HG03196 (cell line): ENCODE results near the gene ENAH.
"Not testable (repeated sequence)": the region's sequence is repeated elsewhere in the genome, so short reads cannot be mapped to it uniquely, and the experiment has no call there.

Experiments
- ATAC-seq: cut with Tn5 transposase; IDR thresholded peaks from one replicate; pipeline ENCODE4 v1.9.1; 2021; ENCODE audit not compliant: unreplicated experiment

Gene ENAH

GRCh38 chr1:225474986-225475820 lies 177.7 kb downstream of the ENAH start:
- ATAC-seq: peak; percentile 72

DNA sequence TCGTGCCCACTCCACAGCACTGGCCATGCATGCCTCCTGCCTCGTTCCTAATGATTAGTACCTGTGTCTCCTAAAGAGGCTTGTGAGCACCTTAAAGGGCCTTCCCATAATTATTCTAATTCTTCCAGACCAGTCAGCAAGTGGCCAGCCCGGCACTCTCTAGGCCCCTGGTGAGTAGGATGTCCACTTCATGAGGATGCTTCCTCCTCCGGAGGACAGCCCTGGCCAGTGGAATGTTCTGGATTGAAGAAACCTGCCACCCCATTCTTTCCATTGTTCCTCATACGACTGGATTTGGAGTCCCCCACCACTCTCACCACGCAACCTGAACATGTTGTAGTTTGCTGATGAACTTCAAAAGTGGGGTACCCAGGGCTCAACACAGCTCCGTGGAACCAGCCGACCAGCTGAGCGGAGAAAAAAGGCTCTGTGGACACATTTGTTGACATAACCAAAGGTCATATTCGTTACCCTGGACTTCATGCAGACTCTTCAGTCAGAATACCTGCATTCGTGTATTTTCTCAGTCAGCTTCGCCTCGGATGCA lies 178.4 kb downstream of the ENAH start:
- no peak for ATAC-seq

- not testable (repeated sequence) for ATAC-seq
Measured at GRCh38 chr1:225473676-225474438, 179.1 kb downstream of the ENAH start.

DNA sequence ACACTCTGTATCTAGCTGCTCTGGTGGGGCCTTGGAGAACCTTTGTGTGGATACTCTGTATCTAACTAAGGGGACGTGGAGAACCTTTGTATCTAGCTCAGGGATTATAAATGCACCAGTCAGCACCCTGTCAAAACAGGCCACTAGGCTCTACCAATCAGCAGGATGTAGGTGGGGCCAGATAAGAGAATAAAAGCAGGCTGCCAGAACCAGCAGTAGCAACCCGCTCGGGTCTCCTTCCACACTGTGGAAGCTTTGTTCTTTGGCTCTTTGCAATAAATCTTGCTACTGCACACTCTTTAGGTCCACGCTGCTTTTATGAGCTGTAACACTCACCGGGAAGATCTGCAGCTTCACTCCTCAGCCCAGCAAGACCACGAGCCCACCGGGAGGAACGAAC lies 179.7 kb downstream of the ENAH start:
- not testable (repeated sequence) for ATAC-seq

DNA sequence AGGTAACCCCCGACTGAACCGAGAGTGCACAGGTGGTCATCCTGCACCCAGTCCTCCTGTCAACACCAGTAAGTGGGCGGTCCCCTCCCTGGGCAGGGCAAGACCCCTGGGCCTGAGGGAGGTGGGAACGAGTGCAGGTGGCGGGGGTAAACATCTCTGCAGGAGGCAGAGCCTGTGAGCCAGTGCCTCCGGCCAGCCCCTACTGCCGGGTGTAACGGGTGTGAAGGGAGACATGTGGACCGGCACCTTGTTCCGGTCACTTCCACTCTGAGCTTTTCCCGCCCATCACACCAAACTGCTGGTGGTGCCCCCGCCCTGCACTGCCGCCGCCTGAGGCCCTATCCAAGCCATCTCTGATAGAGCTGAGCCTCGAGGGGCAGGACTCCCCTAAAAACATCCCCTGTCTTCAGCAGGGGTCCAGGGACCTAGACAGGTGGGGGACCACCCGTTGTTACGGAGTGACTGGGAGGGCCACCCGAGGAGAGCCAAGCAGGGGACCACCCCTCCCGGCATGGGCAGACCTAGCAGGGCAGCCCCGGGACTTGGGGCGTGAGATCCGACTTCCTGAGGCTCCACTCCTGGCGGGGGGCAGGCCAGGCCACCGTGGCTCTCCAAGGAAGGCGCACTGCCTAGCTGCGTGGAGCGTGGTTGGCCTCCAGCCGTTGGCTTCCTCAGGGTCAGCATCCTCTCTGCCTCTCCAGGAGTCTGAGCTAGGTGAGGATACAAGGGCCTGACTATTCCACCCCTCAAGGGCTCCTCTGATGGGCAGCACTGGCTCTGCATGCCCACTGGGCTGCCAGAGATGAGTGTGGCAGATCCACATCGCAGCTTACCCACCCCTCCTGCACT lies 181.2 kb downstream of the ENAH start:
- no peak for ATAC-seq

DNA sequence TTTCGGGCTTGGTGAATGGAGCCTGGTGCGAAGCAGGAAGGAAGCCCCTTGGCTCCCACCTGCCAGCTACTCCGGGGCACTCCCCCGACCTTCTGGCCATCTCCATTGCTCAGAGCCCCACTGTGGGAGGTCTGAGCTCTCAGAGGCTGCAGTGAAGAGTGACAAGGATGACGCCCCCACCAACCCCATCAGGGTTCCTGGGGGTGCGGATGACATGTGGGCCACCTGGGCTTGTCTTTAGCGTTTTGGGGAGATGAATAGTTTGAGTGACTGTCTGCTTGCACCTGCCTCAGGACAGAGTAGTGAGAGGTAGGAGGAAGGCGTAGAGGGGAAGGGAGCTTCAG lies 181.8 kb downstream of the ENAH start:
- ATAC-seq: no peak

DNA sequence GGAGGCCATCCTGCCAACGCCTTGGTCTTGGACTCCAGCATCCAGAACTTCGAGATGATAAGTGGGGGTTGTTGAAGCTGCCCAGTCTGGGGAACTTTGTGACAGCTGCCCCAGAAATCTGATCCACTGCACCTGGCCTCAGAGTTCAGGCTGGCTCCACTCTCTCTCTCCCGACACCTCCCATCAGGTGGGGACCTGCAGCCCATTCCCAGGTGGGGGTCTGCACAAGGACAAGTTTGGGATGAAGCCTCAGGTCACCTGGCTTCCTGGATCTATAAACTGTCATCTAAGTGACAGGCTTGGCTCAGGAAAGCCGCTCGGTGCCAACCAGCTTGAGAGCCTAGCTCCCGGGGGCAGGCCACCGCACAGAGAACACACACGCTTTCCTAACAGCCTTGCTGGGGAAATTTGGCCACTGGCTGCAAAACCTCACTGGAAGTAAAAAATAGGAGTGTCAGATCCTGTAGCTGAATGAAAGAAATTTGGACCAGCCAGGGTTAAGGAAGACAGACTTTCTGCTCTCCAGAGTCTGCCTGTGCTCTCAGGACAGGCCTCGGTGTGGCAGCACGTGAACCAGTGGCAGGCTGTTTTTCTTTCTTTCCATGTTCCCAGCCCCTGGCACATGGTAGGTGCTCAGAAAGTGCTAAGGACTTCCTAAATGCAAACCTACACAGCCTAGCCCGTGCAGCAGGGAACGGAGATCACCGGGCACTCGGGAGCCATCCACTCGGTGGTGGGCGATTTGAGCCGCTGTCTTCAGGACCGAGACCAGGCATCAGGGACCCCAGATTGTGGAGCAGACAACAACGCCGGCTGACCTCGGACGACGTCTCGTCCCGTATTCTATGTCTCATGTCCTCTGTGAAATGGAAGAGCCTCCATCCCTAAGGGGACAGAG lies 182.5 kb downstream of the ENAH start:
- ATAC-seq: no peak

GRCh38 chr1:225469051-225469450 lies 183.9 kb downstream of the ENAH start:
- no peak for ATAC-seq

- ATAC-seq: no peak
Measured at GRCh38 chr1:225468270-225469020, 184.5 kb downstream of the ENAH start.

DNA sequence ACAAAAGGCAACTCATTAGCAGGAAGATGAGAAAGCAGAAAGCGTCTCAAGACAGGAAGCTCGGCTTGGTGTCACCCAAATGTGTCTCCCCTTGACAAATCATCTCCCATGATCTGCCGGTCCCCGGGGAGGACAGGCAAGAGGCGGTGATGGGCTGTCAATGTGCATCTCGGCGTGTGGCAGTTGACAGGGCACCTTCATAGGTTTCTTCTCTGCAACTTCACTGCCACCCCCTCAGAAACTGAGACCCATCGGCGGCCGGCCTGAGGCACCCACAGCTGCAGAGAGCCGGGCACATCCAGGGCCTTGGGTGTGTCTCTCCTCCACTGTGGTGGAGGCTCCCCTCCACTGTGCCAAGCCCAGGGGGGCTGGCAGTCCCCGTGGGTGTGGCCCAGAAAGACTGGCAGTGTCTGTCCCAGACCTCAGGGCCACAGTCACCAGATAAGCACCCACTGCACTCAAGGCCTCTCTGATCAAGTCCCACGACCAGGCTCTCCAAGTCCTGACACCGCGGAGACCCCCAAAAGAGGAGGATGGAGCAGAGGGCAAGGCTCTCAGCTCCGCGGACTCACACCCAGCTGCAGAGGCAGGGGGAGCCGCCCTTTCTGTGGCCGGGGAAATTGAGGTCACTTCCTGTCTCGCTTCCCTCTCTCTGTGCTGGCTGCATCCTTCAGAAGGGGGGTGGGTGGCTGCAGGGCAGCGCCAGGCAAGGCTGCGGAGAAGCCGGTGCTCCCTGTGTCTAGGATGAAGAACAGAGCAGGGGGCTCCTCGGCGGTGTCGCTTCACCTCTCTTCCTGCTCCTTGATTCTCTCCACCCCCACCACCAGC lies 185.5 kb downstream of the ENAH start:
- ATAC-seq: peak; percentile 95

DNA sequence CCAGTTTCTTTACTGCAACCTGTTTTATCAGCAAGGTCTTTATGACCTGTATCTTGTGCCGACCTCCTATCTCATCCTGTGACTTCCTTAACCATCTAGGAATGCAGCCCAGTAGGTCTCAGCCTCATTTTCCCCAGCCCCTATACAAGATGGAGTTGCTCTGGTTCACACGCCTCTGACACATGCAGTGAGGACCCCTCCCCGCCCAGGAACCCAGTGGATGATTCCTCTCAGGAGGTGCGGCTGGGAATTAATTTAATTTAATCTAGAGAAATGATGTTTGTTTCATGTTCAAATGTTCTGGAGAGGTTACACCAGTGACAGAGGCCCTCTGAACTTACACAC lies 186.1 kb downstream of the ENAH start:
- ATAC-seq: no peak

GRCh38 chr1:225465793-225466517 lies 187.0 kb downstream of the ENAH start:
- ATAC-seq: no peak

DNA sequence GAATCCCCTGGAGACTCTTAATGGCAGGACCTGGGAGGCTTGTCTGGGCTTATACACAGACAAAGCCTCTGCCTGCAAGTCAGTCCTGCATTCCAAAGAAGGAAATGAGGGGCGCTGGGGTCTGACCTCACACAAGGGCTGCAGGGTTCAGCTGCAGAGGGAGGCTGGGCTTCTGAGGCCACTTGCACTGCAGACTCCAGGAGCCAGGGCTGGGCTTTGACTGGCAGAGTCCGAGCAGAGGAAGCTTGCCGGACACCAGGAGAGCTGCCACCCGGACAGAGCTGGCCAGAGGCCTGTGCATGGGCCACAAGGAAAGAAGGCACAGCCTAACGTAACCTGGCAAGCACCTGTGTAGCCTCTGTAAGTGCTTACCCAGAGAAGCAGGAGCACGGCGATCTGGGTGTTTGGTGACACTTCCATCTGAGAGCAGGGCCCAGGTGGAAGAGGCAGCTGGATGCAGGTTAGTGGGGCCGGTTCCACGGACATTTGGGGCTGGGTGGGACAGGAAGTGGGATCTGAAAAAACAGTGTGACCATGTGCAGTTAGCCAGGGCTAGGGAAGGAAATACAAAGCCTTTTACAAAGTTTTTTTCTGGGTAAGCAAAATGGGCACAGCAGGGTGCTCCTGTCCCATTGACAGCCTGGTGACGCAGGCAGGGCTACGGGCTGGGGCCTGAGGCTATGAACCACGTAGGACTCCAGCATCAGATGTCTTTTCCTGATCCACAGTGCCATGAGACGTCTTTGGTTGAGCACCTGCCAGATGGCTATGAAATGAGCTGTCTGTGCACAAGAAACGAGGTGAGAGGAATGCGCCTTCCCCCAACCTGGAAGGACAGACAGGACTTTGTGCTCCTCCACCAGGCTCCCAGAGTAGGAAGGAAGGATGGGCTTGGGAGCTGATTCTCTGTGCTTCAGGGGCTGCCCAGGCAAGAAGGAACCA lies 187.8 kb downstream of the ENAH start:
- ATAC-seq: no peak

GRCh38 chr1:225462714-225463574 lies 190.0 kb downstream of the ENAH start:
- ATAC-seq: no peak

GRCh38 chr1:225462429-225462713 lies 190.6 kb downstream of the ENAH start:
- no peak for ATAC-seq
